ENCODE data around the gene CLEC2L.

DNA sequence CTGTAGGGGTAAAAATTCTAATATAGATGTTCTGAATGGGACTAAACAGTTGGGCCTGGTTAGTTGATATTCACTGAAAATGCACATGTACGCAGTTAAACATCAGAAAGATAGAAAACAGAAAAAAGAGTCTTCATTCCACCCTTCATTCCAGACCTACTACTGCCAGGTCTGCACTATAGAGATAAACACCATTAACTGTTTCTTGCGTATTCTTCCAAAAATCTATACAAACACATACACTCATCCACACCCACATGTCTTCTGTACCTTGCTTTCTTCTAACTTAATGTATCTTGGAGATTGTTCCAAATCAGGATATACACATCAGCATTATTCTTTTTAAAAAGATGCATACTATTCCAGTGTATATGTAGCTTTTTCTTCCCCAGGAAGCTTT is 13.9 kb upstream of the CLEC2L start:
- TF ChIP-seq CTCF (optimal IDR thresholded peaks at IDR 0.05 in 1 of 3, IDR thresholded peaks at IDR 0.05 in 1 of 3, conservative IDR thresholded peaks at IDR 0.05 in 1 of 3; ENCODE audit: extremely low read depth in 1 of 3, insufficient read depth in 2 of 3, low read length in 3 of 3) (no peak), EZH2 (IDR thresholded peaks at IDR 0.05; ENCODE audit: low read length) (no peak)

All from keratinocyte (primary cell).